ENCODE data around the gene PELI3. TPM values are rescaled to one million over a fixed set of nuclear protein-coding genes. Genes with fewer than 3 reads are reported as not detected.
A peak's percentile ranks its signal among the peaks of the same experiment; 100 is the strongest.

PELI3 gene
- polyA plus RNA-seq, 3 donors = 11.3 to 13.2 (median 12.6) TPM

- H3K9ac ChIP-seq (ENCODE audit: insufficient read depth, low read length, poor library complexity, severe bottlenecking) = no peak overlapping the region
- peak; percentile 54 to 75 (median 60) for DNase-seq
- no peak overlapping the region for H3K4me2 ChIP-seq (replicated peaks; ENCODE audit: extremely low read depth, low read length, poor library complexity, severe bottlenecking)
- no peak overlapping the region for H3K27ac ChIP-seq (ENCODE audit: low read depth in 1 of 2, low read length in 2 of 2)
- H3K27me3 ChIP-seq (ENCODE audit: control insufficient read depth in 2 of 2, insufficient read depth in 2 of 2, low read length in 2 of 2) = peaks cover 14 to 40% of the 10 kb centered on the region in 2 donors
- Mint-ChIP-seq H3K4me1 (peaks cover 8% of the 10 kb centered on the region), H3K4me3 (peak overlapping the region in 1 of 2 donors; percentile 88), H3K36me3 (peaks cover 0 to 5% of the 10 kb centered on the region in 2 donors), H3K9me3 (peaks cover 8 to 22% (median 14%) of the 10 kb centered on the region in 7 donors), H3K27ac (peak overlapping the region in 2 of 7 donors; percentile 71 to 83), H3K27me3 (ENCODE audit: low read depth in 3 of 3) (peaks cover 38 to 55% (median 39%) of the 10 kb centered on the region in 3 donors)
- peaks cover 15% of the 10 kb centered on the region in 2 donors for H3K9me3 ChIP-seq (replicated peaks in 1 of 2; ENCODE audit: control insufficient read depth in 1 of 2, insufficient read depth in 1 of 2, low read length in 2 of 2)
- no peak overlapping the region for H3K4me3 ChIP-seq (replicated peaks in 1 of 3; ENCODE audit: low read depth in 2 of 3, low read length in 3 of 3)
- no peaks in the 10 kb centered on the region for H4K20me1 ChIP-seq (ENCODE audit: insufficient read depth, low read length)
- H3K79me2 ChIP-seq (ENCODE audit: insufficient read depth, low read length) = no peaks in the 10 kb centered on the region
- H2AFZ ChIP-seq (ENCODE audit: insufficient read depth, low read depth, low read length, poor library complexity, severe bottlenecking) = no peak overlapping the region
- H3K36me3 ChIP-seq (replicated peaks in 1 of 2; ENCODE audit: control insufficient read depth in 1 of 2, insufficient read depth in 2 of 2, low read length in 2 of 2) = no peaks in the 10 kb centered on the region
- intact Hi-C loops (cut with micrococcal nuclease) = loop anchor here in 1 of 2 donors (10.0 kb wide), 1 partner anchor 426 kb away; the partner anchor contains the start of gene RCE1
- peak; percentile 32 for TF ChIP-seq CTCF (IDR thresholded peaks at IDR 0.05)
- 6% methylated on average over 14 of the region's 16 CpGs for WGBS (ENCODE audit: insufficient coverage)
- H3K4me1 ChIP-seq (ENCODE audit: control insufficient read depth in 1 of 2, insufficient read depth in 2 of 2, low read length in 2 of 2) = no peaks in the 10 kb centered on the region
Measured at GRCh38 chr11:66418168-66418985, 48.3 kb upstream of the PELI3 start.

GRCh38 chr11:66418986-66419308 lies 47.8 kb upstream of the PELI3 start:
- peaks cover 35 to 50% (median 36%) of the 10 kb centered on the region in 3 donors for H3K27me3 Mint-ChIP-seq (ENCODE audit: low read depth in 3 of 3)
- Histone ChIP-seq H3K4me2 (replicated peaks; ENCODE audit: extremely low read depth, low read length, poor library complexity, severe bottlenecking) (no peak overlapping the region), H3K4me3 (replicated peaks in 1 of 3; ENCODE audit: low read depth in 2 of 3, low read length in 3 of 3) (no peak overlapping the region), H3K9ac (ENCODE audit: insufficient read depth, low read length, poor library complexity, severe bottlenecking) (no peak overlapping the region), H2AFZ (ENCODE audit: insufficient read depth, low read depth, low read length, poor library complexity, severe bottlenecking) (no peak overlapping the region), H3K27ac (ENCODE audit: low read depth in 1 of 2, low read length in 2 of 2) (no peak overlapping the region), H3K4me1 (ENCODE audit: control insufficient read depth in 1 of 2, insufficient read depth in 2 of 2, low read length in 2 of 2) (no peaks in the 10 kb centered on the region), H4K20me1 (ENCODE audit: insufficient read depth, low read length) (no peaks in the 10 kb centered on the region), H3K79me2 (ENCODE audit: insufficient read depth, low read length) (no peaks in the 10 kb centered on the region), H3K9me3 (replicated peaks in 1 of 2; ENCODE audit: control insufficient read depth in 1 of 2, insufficient read depth in 1 of 2, low read length in 2 of 2) (peaks cover 15% of the 10 kb centered on the region in 2 donors), H3K27me3 (ENCODE audit: control insufficient read depth in 2 of 2, insufficient read depth in 2 of 2, low read length in 2 of 2) (peaks cover 14 to 40% of the 10 kb centered on the region in 2 donors), H3K36me3 (replicated peaks in 1 of 2; ENCODE audit: control insufficient read depth in 1 of 2, insufficient read depth in 2 of 2, low read length in 2 of 2) (no peaks in the 10 kb centered on the region)
- no peak for TF ChIP-seq CTCF (IDR thresholded peaks at IDR 0.05)
- peaks cover 8 to 22% (median 14%) of the 10 kb centered on the region in 7 donors for H3K9me3 Mint-ChIP-seq
- H3K4me3 Mint-ChIP-seq = peak overlapping the region in 1 of 2 donors; percentile 88
- DNase-seq = no peak
- no peak overlapping the region for H3K27ac Mint-ChIP-seq
- WGBS (ENCODE audit: insufficient coverage) = 77% methylated on average over 2 of the region's 3 CpGs
- peaks cover 8% of the 10 kb centered on the region for H3K4me1 Mint-ChIP-seq
- H3K36me3 Mint-ChIP-seq = peaks cover 0 to 5% of the 10 kb centered on the region in 2 donors
- intact Hi-C loops (cut with micrococcal nuclease) = loop anchor here in 1 of 2 donors (10.0 kb wide), 1 partner anchor 426 kb away; the partner anchor contains the start of gene RCE1
